Muscle layer of duodenum (tissue), 2 donors: Measurements from ENCODE around the gene ZKSCAN2.

ENCODE experiments used
- H3K27ac ChIP-seq: one replicate; pipeline ENCODE4 v1.7.0; 2013; ENCODE audit warnings: mild to moderate bottlenecking, low read length
- H3K27me3 ChIP-seq: one replicate; pipeline ENCODE4 v1.7.0; 2013; ENCODE audit warnings: low read depth, mild to moderate bottlenecking, control low read depth, low read length
- H3K36me3 ChIP-seq, 2 donors: one replicate each; pipeline ENCODE4 v1.7.0; 2013; ENCODE audit warnings: low read length in 2 of 2, control low read depth in 1 of 2, mild to moderate bottlenecking in 1 of 2; ENCODE audit not compliant: insufficient read depth in 2 of 2, control insufficient read depth in 1 of 2
- H3K4me1 ChIP-seq, 2 donors: one replicate each; pipeline ENCODE4 v1.7.0; 2013; ENCODE audit warnings: low read length in 2 of 2, mild to moderate bottlenecking in 2 of 2, control low read depth in 1 of 2, moderate library complexity in 1 of 2; ENCODE audit not compliant: insufficient read depth in 2 of 2, control insufficient read depth in 1 of 2
- H3K4me3 ChIP-seq, 2 donors: one replicate each; pipeline ENCODE4 v1.7.0; 2013; ENCODE audit warnings: low read length in 2 of 2, low read depth in 1 of 2, mild to moderate bottlenecking in 1 of 2
- H3K9me3 ChIP-seq, 2 donors: one replicate each; pipeline ENCODE4 v1.7.0; 2013; ENCODE audit warnings: low read length in 2 of 2, control low read depth in 1 of 2, mild to moderate bottlenecking in 1 of 2; ENCODE audit not compliant: control insufficient read depth in 1 of 2
- donor health status: healthy.

The ZKSCAN2 gene

GRCh38 chr16:25222959-25223358 is 34.7 kb downstream of the ZKSCAN2 start:
- no peaks in the 10 kb centered on the region for H3K27me3 ChIP-seq
- no peaks in the 10 kb centered on the region for H3K36me3 ChIP-seq
- no peaks in the 10 kb centered on the region for H3K9me3 ChIP-seq
- H3K27ac ChIP-seq = no peak overlapping the region
- no peaks in the 10 kb centered on the region for H3K4me1 ChIP-seq
- no peak overlapping the region for H3K4me3 ChIP-seq

- Histone ChIP-seq H3K9me3 (no peaks in the 10 kb centered on the region), H3K4me3 (no peak overlapping the region), H3K36me3 (no peaks in the 10 kb centered on the region), H3K27me3 (no peaks in the 10 kb centered on the region), H3K4me1 (no peaks in the 10 kb centered on the region), H3K27ac (no peak overlapping the region)
These were observed 38.4 kb downstream of the ZKSCAN2 start for GRCh38 chr16:25219070-25219737.

GRCh38 chr16:25217921-25218320 is 39.7 kb downstream of the ZKSCAN2 start:
- Histone ChIP-seq H3K27me3 (no peaks in the 10 kb centered on the region), H3K27ac (no peak overlapping the region), H3K36me3 (no peaks in the 10 kb centered on the region), H3K4me3 (no peak overlapping the region), H3K9me3 (no peaks in the 10 kb centered on the region), H3K4me1 (no peaks in the 10 kb centered on the region)

GRCh38 chr16:25217112-25217511 is 40.5 kb downstream of the ZKSCAN2 start:
- Histone ChIP-seq H3K27me3 (no peaks in the 10 kb centered on the region), H3K4me1 (no peaks in the 10 kb centered on the region), H3K4me3 (no peak overlapping the region)

GRCh38 chr16:25213709-25214397 is 43.8 kb downstream of the ZKSCAN2 start:
- no peak overlapping the region for H3K4me3 ChIP-seq
- no peaks in the 10 kb centered on the region for H3K4me1 ChIP-seq
- no peaks in the 10 kb centered on the region for H3K36me3 ChIP-seq
- no peaks in the 10 kb centered on the region for H3K27me3 ChIP-seq
- no peaks in the 10 kb centered on the region for H3K9me3 ChIP-seq
- H3K27ac ChIP-seq = no peak overlapping the region

More at GRCh38 chr16:25217112-25217511, 40.5 kb downstream of the ZKSCAN2 start:
- Histone ChIP-seq H3K27ac (no peak overlapping the region), H3K9me3 (no peaks in the 10 kb centered on the region), H3K36me3 (no peaks in the 10 kb centered on the region)

- Histone ChIP-seq H3K9me3 (no peaks in the 10 kb centered on the region), H3K27ac (no peak overlapping the region), H3K4me3 (no peak overlapping the region), H3K36me3 (no peaks in the 10 kb centered on the region), H3K27me3 (no peaks in the 10 kb centered on the region), H3K4me1 (no peaks in the 10 kb centered on the region)
These were observed 45.0 kb downstream of the ZKSCAN2 start for GRCh38 chr16:25212636-25213035.

GRCh38 chr16:25210758-25211157 is 46.9 kb downstream of the ZKSCAN2 start:
- no peaks in the 10 kb centered on the region for H3K4me1 ChIP-seq
- H3K9me3 ChIP-seq = no peaks in the 10 kb centered on the region
- no peaks in the 10 kb centered on the region for H3K36me3 ChIP-seq
- H3K27ac ChIP-seq = no peak overlapping the region
- no peak overlapping the region for H3K4me3 ChIP-seq
- no peaks in the 10 kb centered on the region for H3K27me3 ChIP-seq

- Histone ChIP-seq H3K4me1 (no peaks in the 10 kb centered on the region), H3K27me3 (no peaks in the 10 kb centered on the region), H3K9me3 (no peaks in the 10 kb centered on the region), H3K27ac (no peak overlapping the region), H3K36me3 (no peaks in the 10 kb centered on the region), H3K4me3 (no peak overlapping the region)
These were observed 58.2 kb downstream of the ZKSCAN2 start for GRCh38 chr16:25199457-25199856.

GRCh38 chr16:25198021-25198420 is 59.6 kb downstream of the ZKSCAN2 start:
- Histone ChIP-seq H3K27ac (no peak overlapping the region), H3K4me3 (no peak overlapping the region), H3K4me1 (no peaks in the 10 kb centered on the region), H3K27me3 (no peaks in the 10 kb centered on the region), H3K9me3 (no peaks in the 10 kb centered on the region), H3K36me3 (no peaks in the 10 kb centered on the region)

- Histone ChIP-seq H3K36me3 (no peaks in the 10 kb centered on the region), H3K9me3 (no peaks in the 10 kb centered on the region), H3K4me3 (no peak overlapping the region), H3K27me3 (no peaks in the 10 kb centered on the region), H3K4me1 (no peaks in the 10 kb centered on the region), H3K27ac (no peak overlapping the region)
These were observed 63.3 kb downstream of the ZKSCAN2 start for GRCh38 chr16:25194273-25194878.

GRCh38 chr16:25192096-25192495 is 65.5 kb downstream of the ZKSCAN2 start:
- no peaks in the 10 kb centered on the region for H3K4me1 ChIP-seq
- no peak overlapping the region for H3K27ac ChIP-seq
- no peaks in the 10 kb centered on the region for H3K9me3 ChIP-seq
- H3K4me3 ChIP-seq = no peak overlapping the region
- no peaks in the 10 kb centered on the region for H3K36me3 ChIP-seq
- no peaks in the 10 kb centered on the region for H3K27me3 ChIP-seq
